GM12864 (cell line): ENCODE data around the gene ATF5.

Experiments used
- DNase-seq: peaks from one replicate; pipeline ENCODE4 v3.0.0-alpha.2; 2011; ENCODE audit warnings: low read depth
- H3K4me3 ChIP-seq: 2 replicates; pipeline ENCODE4 v1.5.1; 2011; ENCODE audit warnings: mild to moderate bottlenecking, low read depth, low read length, control low read depth
- TF ChIP-seq, protein P1 (sequence below): IDR thresholded peaks from 2 replicates; pipeline ENCODE4 v1.5.1; 2011; ENCODE audit warnings: low read depth, mild to moderate bottlenecking, moderate library complexity, low read length, control low read depth, inconsistent platforms; ENCODE audit errors: missing control alignments

The ATF5 gene

DNA sequence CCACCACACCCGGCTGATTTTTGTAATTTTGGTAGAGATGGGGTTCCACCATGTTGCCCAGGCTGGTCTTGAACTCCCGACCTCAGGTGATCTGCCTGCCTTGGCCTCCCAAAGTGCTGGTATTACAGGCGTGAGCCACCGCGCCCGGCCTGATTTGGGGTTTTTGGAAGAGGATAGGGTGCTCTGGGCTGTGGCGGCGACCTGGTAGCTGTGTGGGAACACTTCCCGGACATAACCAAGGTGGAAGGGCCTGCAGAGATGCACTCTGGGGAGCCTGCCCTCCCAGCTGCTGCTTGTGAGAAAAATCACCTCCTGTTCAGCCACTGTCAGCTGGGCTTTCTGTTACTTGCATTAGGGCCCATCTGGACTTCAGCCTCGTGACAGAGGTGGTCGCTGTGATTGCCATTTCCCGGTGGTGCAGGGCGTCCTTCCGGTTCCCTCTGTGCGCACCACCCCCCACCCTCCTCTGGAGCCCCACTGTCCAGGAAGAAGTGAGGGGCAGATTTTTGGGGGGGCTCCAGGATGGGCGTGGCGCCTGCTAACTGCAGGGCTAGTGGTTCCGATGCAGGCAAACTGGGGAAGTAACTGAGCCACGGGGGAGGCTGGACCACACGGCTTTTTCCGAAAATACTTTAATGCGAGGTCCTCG is 39.8 kb upstream of the ATF5 start:
- TF ChIP-seq, protein P1, sequence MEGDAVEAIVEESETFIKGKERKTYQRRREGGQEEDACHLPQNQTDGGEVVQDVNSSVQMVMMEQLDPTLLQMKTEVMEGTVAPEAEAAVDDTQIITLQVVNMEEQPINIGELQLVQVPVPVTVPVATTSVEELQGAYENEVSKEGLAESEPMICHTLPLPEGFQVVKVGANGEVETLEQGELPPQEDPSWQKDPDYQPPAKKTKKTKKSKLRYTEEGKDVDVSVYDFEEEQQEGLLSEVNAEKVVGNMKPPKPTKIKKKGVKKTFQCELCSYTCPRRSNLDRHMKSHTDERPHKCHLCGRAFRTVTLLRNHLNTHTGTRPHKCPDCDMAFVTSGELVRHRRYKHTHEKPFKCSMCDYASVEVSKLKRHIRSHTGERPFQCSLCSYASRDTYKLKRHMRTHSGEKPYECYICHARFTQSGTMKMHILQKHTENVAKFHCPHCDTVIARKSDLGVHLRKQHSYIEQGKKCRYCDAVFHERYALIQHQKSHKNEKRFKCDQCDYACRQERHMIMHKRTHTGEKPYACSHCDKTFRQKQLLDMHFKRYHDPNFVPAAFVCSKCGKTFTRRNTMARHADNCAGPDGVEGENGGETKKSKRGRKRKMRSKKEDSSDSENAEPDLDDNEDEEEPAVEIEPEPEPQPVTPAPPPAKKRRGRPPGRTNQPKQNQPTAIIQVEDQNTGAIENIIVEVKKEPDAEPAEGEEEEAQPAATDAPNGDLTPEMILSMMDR = no peak
- DNase-seq = no peak
- no peak overlapping the region; the same call in 1 of the 2 replicates for H3K4me3 ChIP-seq

DNA sequence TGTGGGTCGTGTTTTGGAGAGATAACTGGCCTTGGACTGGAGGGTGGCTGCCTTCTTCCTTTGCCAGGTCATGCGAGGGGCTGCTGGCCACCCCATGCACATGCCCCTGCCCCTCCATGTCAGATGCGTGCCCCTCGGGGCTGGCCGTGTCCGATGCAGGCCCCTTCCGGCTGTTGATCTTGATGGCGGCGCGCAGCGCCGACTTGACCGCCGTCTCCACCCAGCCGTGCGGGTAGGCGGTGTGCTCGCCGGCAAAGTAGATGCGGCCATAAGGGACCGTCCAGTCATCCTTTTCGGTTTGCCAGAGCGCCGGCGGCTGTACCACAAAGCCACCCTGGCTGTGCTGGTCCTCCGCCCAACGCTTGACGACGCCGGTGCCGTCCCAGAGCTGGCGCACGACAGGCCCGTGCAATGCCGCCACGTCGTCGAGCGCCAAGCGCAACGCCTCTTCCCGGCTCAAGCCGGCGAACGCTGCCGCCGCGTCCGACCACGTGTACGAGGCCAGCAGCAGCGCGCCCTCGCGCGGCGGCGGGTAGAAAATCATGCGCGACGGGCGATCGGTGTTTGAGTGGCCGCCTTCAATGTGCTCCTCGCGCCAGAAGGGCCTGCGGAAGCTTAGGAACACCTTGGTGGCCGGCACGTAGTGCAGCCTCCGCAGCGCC is 39.2 kb upstream of the ATF5 start:
- peak overlapping the region; percentile 36 for H3K4me3 ChIP-seq
- TF ChIP-seq, protein P1 = peak; percentile 81
- no peak for DNase-seq

DNA sequence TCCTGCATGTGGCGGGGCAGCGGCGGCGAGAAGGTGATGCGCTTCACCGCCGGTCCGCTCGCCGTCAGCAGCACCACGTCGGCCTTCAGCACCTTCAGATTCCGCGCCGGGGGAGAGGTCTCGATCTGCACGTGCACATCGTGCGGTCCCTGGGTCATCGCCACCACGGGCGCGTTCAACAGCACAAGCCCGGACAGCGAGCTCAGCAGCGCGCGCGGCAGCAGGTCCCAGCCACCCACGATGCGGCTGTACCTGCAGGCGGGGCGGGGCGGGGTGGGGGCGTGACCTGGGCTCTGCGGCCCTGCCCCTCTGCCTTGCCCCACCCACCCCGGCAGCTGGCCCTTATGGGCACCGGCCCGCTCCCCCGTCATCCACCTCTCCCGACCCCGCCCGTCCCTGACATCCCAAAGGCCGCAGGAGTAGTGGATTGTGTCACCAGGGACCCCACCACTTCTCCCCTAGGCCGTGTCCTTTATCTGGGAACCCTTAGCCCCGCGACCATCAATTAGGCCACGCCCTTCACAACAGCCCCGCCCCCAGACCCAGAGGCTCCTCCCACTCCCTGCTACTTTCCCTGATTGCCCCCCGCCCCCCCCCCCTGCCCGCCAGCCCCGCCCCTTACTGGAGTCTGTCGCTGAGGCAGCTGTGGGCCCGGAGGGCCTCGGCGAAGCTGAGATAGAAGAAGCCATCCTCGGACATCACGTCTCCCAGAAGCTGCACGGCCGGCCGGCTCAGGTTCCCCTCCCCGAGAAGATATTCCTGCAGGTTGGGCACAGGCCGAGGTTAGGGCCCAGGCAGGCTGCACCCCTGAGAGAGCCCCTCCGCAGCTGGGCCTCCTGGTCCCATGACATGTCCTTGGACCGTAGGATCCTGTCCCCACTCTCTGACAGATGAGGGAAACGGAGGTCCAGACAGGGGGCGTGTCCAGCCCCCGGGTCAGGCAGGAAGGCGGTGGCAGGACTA is 38.4 kb upstream of the ATF5 start:
- TF ChIP-seq, protein P1 = no peak
- no peak for DNase-seq
- peak overlapping the region; percentile 36 for H3K4me3 ChIP-seq

DNA sequence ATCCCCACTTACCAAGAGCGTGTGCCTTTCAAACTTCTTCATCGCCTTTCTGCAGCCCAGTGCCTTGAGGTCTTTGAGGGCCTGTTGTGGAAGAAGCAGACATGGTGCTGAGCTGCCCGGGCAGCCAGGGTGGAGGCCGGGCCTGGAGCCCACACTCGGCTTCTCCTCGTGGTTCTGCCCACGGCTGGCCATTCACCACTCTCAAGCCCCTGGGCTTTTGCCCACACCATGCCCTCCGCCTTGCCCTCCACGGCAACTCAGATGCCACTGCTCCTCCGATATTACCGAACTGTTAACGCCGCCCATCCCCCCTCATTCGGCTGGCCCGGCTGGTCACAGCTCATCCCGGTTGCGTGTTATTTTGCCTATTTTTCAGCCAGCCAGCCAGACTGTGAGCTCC is 37.6 kb upstream of the ATF5 start:
- no peak overlapping the region; the same call in 1 of the 2 replicates for H3K4me3 ChIP-seq

DNA sequence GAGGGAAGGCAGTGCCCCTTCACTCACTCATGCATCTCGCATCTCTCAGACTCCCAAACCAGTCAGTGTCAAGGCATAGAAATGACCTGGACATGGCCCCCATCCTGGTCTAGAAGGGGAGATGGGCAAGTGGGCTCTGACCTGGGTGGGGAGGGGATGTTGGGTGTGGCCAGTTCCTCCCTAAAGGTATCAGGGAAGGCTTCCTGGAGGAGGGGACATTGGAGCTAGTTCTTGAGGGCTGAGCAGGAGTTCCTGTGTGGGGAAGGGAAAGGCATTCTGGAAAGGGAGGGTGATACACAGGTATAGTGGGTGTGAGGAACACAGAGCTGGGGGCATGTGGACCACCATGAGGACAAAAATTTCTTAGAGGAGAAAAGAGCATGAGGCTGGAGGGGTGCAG is 36.3 kb upstream of the ATF5 start:
- H3K4me3 ChIP-seq = peak overlapping the region; percentile 36; the same call in 1 of the 2 replicates
- TF ChIP-seq, protein P1 = no peak
- no peak for DNase-seq

More for the DNA sequence above, 37.6 kb upstream of the ATF5 start:
- no peak for DNase-seq
- TF ChIP-seq, protein P1 = no peak

DNA sequence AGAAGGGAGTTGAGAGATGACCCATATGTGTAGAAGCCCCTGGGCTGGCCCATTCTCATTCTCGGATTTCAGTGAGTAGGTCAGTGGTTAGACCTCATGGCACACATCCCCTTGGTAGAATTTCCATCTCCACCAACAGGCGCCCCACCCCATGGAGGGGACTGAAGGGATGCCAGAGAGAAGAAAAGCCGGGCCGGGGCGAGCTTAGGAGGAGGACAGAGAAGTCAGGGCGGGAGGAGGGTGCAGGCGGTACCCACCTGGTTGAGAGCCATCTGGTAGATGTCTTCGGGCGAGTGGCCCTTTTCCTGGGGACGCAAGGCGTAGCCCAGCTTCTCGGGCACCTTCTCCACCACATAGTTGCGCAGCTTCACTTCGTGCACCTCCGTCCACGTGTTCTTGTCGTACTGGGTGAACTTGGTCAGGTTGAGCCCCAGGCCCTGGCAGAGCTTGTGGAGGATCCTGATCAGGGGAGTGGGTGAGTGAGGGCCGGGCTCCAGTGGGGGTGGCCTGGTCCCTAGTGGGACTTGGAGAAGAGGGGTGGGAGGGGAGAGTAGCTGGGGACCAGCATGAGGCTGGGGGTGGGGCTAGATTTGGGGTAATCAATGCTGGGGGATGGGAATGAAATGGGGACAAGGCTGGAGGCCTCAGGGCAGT is 34.9 kb upstream of the ATF5 start:
- H3K4me3 ChIP-seq = peak overlapping the region; percentile 59
- no peak for DNase-seq
- TF ChIP-seq, protein P1 = no peak
